Naive thymus-derived CD8-positive, alpha-beta T cell (primary cell): ENCODE results near the gene SH2B3. TPM values are rescaled to one million over a fixed set of nuclear protein-coding genes. Genes with fewer than 3 reads are reported as not detected.
A peak's percentile ranks its signal among the peaks of the same experiment; 100 is the strongest.

Experiments used
- ATAC-seq, 2 donors: fragments of 150-1000 bp; cut with Tn5 transposase in 1 of 2; sonication (Bioruptor Pico), chemical (Tn5 transposase) in 1 of 2; 1 replicate in 1 of 2; 2 replicates in 1 of 2; pipeline ENCODE4 v1.10.0; 2021; ENCODE audit warnings: mild to moderate bottlenecking in 2 of 2, moderate library complexity in 2 of 2
- POLR2A ChIA-PET: fragments of 350-600 bp; sonication (Branson Sonifier 250); formaldehyde crosslinking; loops from one replicate; lab custom pipeline; 2021; ENCODE audit warnings: antibody characterized with exemption; lab: Charles Lee
- DNase-seq, 10 donors: peaks; one replicate each; pipeline versions ENCODE4 v3.0.0 to v3.0.0-alpha.2; 2020 to 2022
- H3K27ac Mint-ChIP-seq, 10 donors: one replicate each; pipeline ENCODE4 v1.8.0; 2020 to 2022; ENCODE audit warnings: mild to moderate bottlenecking in 10 of 10, mixed read lengths in 10 of 10, moderate library complexity in 4 of 10, inconsistent platforms in 1 of 10
- H3K27me3 Mint-ChIP-seq, 5 donors: one replicate each; pipeline ENCODE4 v1.8.0; 2021 to 2022; ENCODE audit warnings: mixed read lengths in 5 of 5
- H3K36me3 Mint-ChIP-seq, 3 donors: one replicate each; pipeline ENCODE4 v1.8.0; 2020 to 2022; ENCODE audit warnings: mixed read lengths in 3 of 3, mild to moderate bottlenecking in 2 of 3, inconsistent platforms in 1 of 3
- H3K4me1 Mint-ChIP-seq, 4 donors: one replicate each; pipeline ENCODE4 v1.8.0; 2021 to 2022; ENCODE audit warnings: mixed read lengths in 4 of 4
- H3K4me3 Mint-ChIP-seq, 10 donors: one replicate each; pipeline ENCODE4 v1.8.0; 2020 to 2022; ENCODE audit warnings: mild to moderate bottlenecking in 10 of 10, mixed read lengths in 10 of 10, moderate library complexity in 6 of 10, inconsistent platforms in 1 of 10
- H3K9me3 Mint-ChIP-seq, 9 donors: one replicate each; pipeline ENCODE4 v1.8.0; 2020 to 2022; ENCODE audit warnings: mixed read lengths in 9 of 9, mild to moderate bottlenecking in 3 of 9, inconsistent platforms in 1 of 9, moderate library complexity in 1 of 9
- polyA plus RNA-seq, 3 donors: library from polyadenylated mRNA; unstranded; fragments of 300-500 nt; fragmentation: Illumina TruSeq; gene quantifications; one replicate each; pipeline ENCODE4 v1.2.3, GENCODE V29; 2021
- total RNA-seq, 8 experiments: library from RNA in 2 of 8; stranded (reverse) in 2 of 8; gene quantifications; one replicate each; pipeline ENCODE4 v1.2.3 and lab custom pipeline; 2021 to 2026

The SH2B3 gene
- total RNA-seq (10 to 100 TPM; 12.5 to 12.8 TPM), polyA plus RNA-seq (1 to 10 TPM; 2.1 to 5.3 (median 3.2) TPM), total RNA-seq (lab: John Stamatoyannopoulos, UW) (43.3 to 199 (median 48.9) reads per million in 6 experiments)

GRCh38 chr12:111405859-111406473 is at the start of gene SH2B3:
Gene SH2B3, plus strand, starts transcription at chr12:111405923. Its CDS starts 12,223 bp downstream, at chr12:111418146.
- peak in 7 of 10 donors; percentile 68 to 91 (median 78) for DNase-seq
- ATAC-seq = peak; percentile 57 to 58
- POLR2A ChIA-PET = interaction anchor here (0.6 to 11.8 kb wide), 4 partner anchors 22 to 39 kb away, joined by 3 to 106 read pairs (median 21); no protein-coding TSS in a partner anchor
- Mint-ChIP-seq H3K27ac (peak within 1 kb of the TSS; percentile 87 to 97 (median 90)), H3K36me3 (no peaks in the 10 kb centered on the region), H3K4me1 (peaks cover 23 to 68% (median 64%) of the 10 kb centered on the region in 4 donors), H3K9me3 (no peaks in the 10 kb centered on the region), H3K4me3 (peak within 1 kb of the TSS; percentile 81 to 94 (median 91)), H3K27me3 (no peaks in the 10 kb centered on the region)

GRCh38 chr12:111359231-111359913 is 46.4 kb upstream of the SH2B3 start:
- H3K27ac Mint-ChIP-seq = peak overlapping the region in 3 of 10 donors; percentile 45 to 80 (median 48)
- H3K4me1 Mint-ChIP-seq = peaks cover 7 to 45% (median 16%) of the 10 kb centered on the region in 4 donors
- POLR2A ChIA-PET = interaction anchor here (0.7 kb wide), 2 partner anchors 9 to 1767 kb away, joined by 3 read pairs; no protein-coding TSS in a partner anchor
- no peaks in the 10 kb centered on the region for H3K36me3 Mint-ChIP-seq
- ATAC-seq (no peak), DNase-seq (no peak)
- no peak overlapping the region for H3K4me3 Mint-ChIP-seq
- H3K27me3 Mint-ChIP-seq = peaks cover 0 to 7% (median 0%) of the 10 kb centered on the region in 5 donors
- no peaks in the 10 kb centered on the region for H3K9me3 Mint-ChIP-seq

GRCh38 chr12:111359914-111360276 is 45.8 kb upstream of the SH2B3 start:
- H3K9me3 Mint-ChIP-seq = no peaks in the 10 kb centered on the region
- no peaks in the 10 kb centered on the region for H3K36me3 Mint-ChIP-seq
- POLR2A ChIA-PET = interaction anchor here (0.7 kb wide), 1 partner anchor 9 kb away, joined by 3 read pairs; no protein-coding TSS in a partner anchor
- peaks cover 0 to 7% (median 0%) of the 10 kb centered on the region in 5 donors for H3K27me3 Mint-ChIP-seq
- H3K4me1 Mint-ChIP-seq = peaks cover 7 to 45% (median 16%) of the 10 kb centered on the region in 4 donors
- DNase-seq (no peak), ATAC-seq (no peak)
- peak overlapping the region in 2 of 10 donors; percentile 4 to 46 for H3K4me3 Mint-ChIP-seq
- H3K27ac Mint-ChIP-seq = peak overlapping the region in 3 of 10 donors; percentile 37 to 80 (median 45)

- Mint-ChIP-seq H3K36me3 (no peaks in the 10 kb centered on the region), H3K27me3 (peaks cover 0 to 7% (median 0%) of the 10 kb centered on the region in 5 donors), H3K27ac (peak overlapping the region in 5 of 10 donors; percentile 28 to 82 (median 80)), H3K4me3 (peak overlapping the region in 1 of 10 donors; percentile 4), H3K9me3 (no peaks in the 10 kb centered on the region), H3K4me1 (peaks cover 7 to 40% (median 16%) of the 10 kb centered on the region in 4 donors)
- ATAC-seq = no peak
- no peak for DNase-seq
- POLR2A ChIA-PET = no interaction called here
Observed at GRCh38 chr12:111360325-111360930, 45.3 kb upstream of the SH2B3 start.

- peaks cover 9 to 36% (median 19%) of the 10 kb centered on the region in 4 donors for H3K4me1 Mint-ChIP-seq
- POLR2A ChIA-PET = no interaction called here
- H3K4me3 Mint-ChIP-seq = peak overlapping the region in 4 of 10 donors; percentile 27 to 72 (median 44)
- H3K36me3 Mint-ChIP-seq = no peaks in the 10 kb centered on the region
- no peaks in the 10 kb centered on the region for H3K9me3 Mint-ChIP-seq
- DNase-seq (no peak), ATAC-seq (no peak)
- H3K27me3 Mint-ChIP-seq = peaks cover 0 to 7% (median 0%) of the 10 kb centered on the region in 5 donors
- peak overlapping the region in 7 of 10 donors; percentile 41 to 82 (median 80) for H3K27ac Mint-ChIP-seq
Observed at GRCh38 chr12:111361073-111361716, 44.5 kb upstream of the SH2B3 start.

GRCh38 chr12:111361717-111362576 is 43.8 kb upstream of the SH2B3 start:
- peak overlapping the region in 5 of 10 donors; percentile 15 to 82 (median 28) for H3K27ac Mint-ChIP-seq

GRCh38 chr12:111362687-111363475 is 42.8 kb upstream of the SH2B3 start:
- POLR2A ChIA-PET = interaction anchor here (0.5 kb wide), 1 partner anchor 13 kb away, joined by 4 read pairs; no protein-coding TSS in a partner anchor
- no peak for DNase-seq
- H3K27me3 Mint-ChIP-seq = peaks cover 0 to 7% (median 0%) of the 10 kb centered on the region in 5 donors
- H3K27ac Mint-ChIP-seq = no peak overlapping the region
- H3K4me3 Mint-ChIP-seq = no peak overlapping the region
- H3K9me3 Mint-ChIP-seq = no peaks in the 10 kb centered on the region
- ATAC-seq = no peak
- no peaks in the 10 kb centered on the region for H3K36me3 Mint-ChIP-seq
- H3K4me1 Mint-ChIP-seq = peaks cover 19 to 45% (median 31%) of the 10 kb centered on the region in 4 donors

More at GRCh38 chr12:111361717-111362576, 43.8 kb upstream of the SH2B3 start:
- no peaks in the 10 kb centered on the region for H3K36me3 Mint-ChIP-seq
- DNase-seq (no peak), ATAC-seq (no peak)
- POLR2A ChIA-PET = no interaction called here
- no peak overlapping the region for H3K4me3 Mint-ChIP-seq
- no peaks in the 10 kb centered on the region for H3K9me3 Mint-ChIP-seq
- peaks cover 0 to 7% (median 0%) of the 10 kb centered on the region in 5 donors for H3K27me3 Mint-ChIP-seq
- peaks cover 14 to 36% (median 22%) of the 10 kb centered on the region in 4 donors for H3K4me1 Mint-ChIP-seq

GRCh38 chr12:111363578-111363977 is 42.1 kb upstream of the SH2B3 start:
- no peak for DNase-seq
- no peak overlapping the region for H3K4me3 Mint-ChIP-seq
- H3K36me3 Mint-ChIP-seq = no peaks in the 10 kb centered on the region
- ATAC-seq = no peak
- no peaks in the 10 kb centered on the region for H3K9me3 Mint-ChIP-seq
- peaks cover 0 to 7% (median 0%) of the 10 kb centered on the region in 5 donors for H3K27me3 Mint-ChIP-seq
- H3K27ac Mint-ChIP-seq = no peak overlapping the region
- POLR2A ChIA-PET = interaction anchor here (0.7 kb wide), 1 partner anchor 32 kb away, joined by 3 read pairs; no protein-coding TSS in a partner anchor
- peaks cover 19 to 50% (median 37%) of the 10 kb centered on the region in 4 donors for H3K4me1 Mint-ChIP-seq

- Mint-ChIP-seq H3K4me1 (peaks cover 18 to 40% (median 33%) of the 10 kb centered on the region in 4 donors), H3K27ac (peak overlapping the region in 2 of 10 donors; percentile 68 to 89), H3K27me3 (no peaks in the 10 kb centered on the region), H3K9me3 (no peaks in the 10 kb centered on the region), H3K4me3 (peak overlapping the region in 3 of 10 donors; percentile 5 to 42 (median 28)), H3K36me3 (no peaks in the 10 kb centered on the region)
- POLR2A ChIA-PET = no interaction called here
- no peak for DNase-seq
- no peak for ATAC-seq
Observed at GRCh38 chr12:111366075-111366474, 39.6 kb upstream of the SH2B3 start.

- no peak for ATAC-seq
- no peaks in the 10 kb centered on the region for H3K36me3 Mint-ChIP-seq
- H3K4me3 Mint-ChIP-seq = peak overlapping the region in 2 of 10 donors; percentile 28 to 42
- H3K27ac Mint-ChIP-seq = no peak overlapping the region
- DNase-seq = no peak
- H3K9me3 Mint-ChIP-seq = no peaks in the 10 kb centered on the region
- peaks cover 17 to 36% (median 29%) of the 10 kb centered on the region in 4 donors for H3K4me1 Mint-ChIP-seq
- POLR2A ChIA-PET = interaction anchor here (0.7 kb wide), 1 partner anchor 1372 kb away, joined by 5 read pairs; no protein-coding TSS in a partner anchor
- H3K27me3 Mint-ChIP-seq = no peaks in the 10 kb centered on the region
Observed at GRCh38 chr12:111366583-111366982, 39.1 kb upstream of the SH2B3 start.
